K562 (cell line): ENCODE results near the gene PARP14. TPM values are rescaled to one million over a fixed set of nuclear protein-coding genes. Genes with fewer than 3 reads are reported as not detected.

ENCODE experiments used
- CBX2 ChIP-seq: fragments of 200-600 bp; sonication (generic); IDR thresholded peaks from one replicate; pipeline ENCODE4 v1.6.1; 2012; ENCODE audit warnings: mild to moderate bottlenecking, low read length, inconsistent platforms; ENCODE audit not compliant: insufficient read depth, poor library complexity, severe bottlenecking
- CXXC5 ChIP-seq: fragments of 250-450 bp; sonication (Bioruptor Pico); IDR thresholded peaks from 2 replicates; pipeline ENCODE4 v1.8.0; 2022; ENCODE audit warnings: inconsistent platforms, mild to moderate bottlenecking, moderate library complexity
- NELFE ChIP-seq: IDR thresholded peaks from 2 replicates; pipeline ENCODE4 v1.6.1; 2011; ENCODE audit warnings: mild to moderate bottlenecking; ENCODE audit not compliant: insufficient read depth, insufficient read length
- SOX6 ChIP-seq: fragments of 450-650 bp; IDR thresholded peaks from 2 replicates; pipeline ENCODE4 v1.6.1; 2014; ENCODE audit warnings: mild to moderate bottlenecking
- polyA plus RNA-seq, 8 experiments: library from polyadenylated mRNA; depleted of rRNA in 4 of 8; stranded (reverse) in 5 of 8; unstranded in 3 of 8; fragments of >200 nt; fragmentation: Nextera tagmentation in 2 of 8; fragmentation: Illumina TruSeq in 1 of 8; extraction: Ambion mirVana in 2 of 8; extraction: Trizol in 1 of 8; gene quantifications; 2 replicates each; pipeline versions ENCODE4 v1.2.1 to v1.2.3, GENCODE V29; 2011 to 2014; ENCODE audit warnings: inconsistent platforms in 1 of 8, missing spikeins in 1 of 8
- total RNA-seq, 7 experiments: library from RNA; depleted of rRNA in 6 of 7; stranded (reverse); fragments of >200 nt in 6 of 7; fragmentation: Illumina TruSeq in 2 of 7; extraction: Trizol in 2 of 7; gene quantifications; 2 replicates each; pipeline versions ENCODE4 v1.2.1 to v1.2.3, GENCODE V29; 2011 to 2021; ENCODE audit warnings: low replicate concordance in 1 of 7
- TF ChIP-seq, protein P1 (sequence below): fragments of 450-650 bp; IDR thresholded peaks from one replicate; pipeline ENCODE4 v1.6.1; 2018; ENCODE audit warnings: mild to moderate bottlenecking, moderate library complexity; ENCODE audit not compliant: partially characterized antibody
- TF ChIP-seq, protein P2 (sequence below): sonication (generic); formaldehyde crosslinking; IDR thresholded peaks from 2 replicates; pipeline ENCODE4 v1.8.0; 2022; ENCODE audit warnings: missing genetic modification reagents, mild to moderate bottlenecking, borderline replicate concordance
- TF ChIP-seq, protein P3 (sequence below): fragments of 250-450 bp; sonication (Bioruptor Pico); IDR thresholded peaks from 2 replicates; pipeline ENCODE4 v1.8.0; 2021; ENCODE audit warnings: moderate library complexity, mild to moderate bottlenecking, inconsistent platforms

PARP14 gene
- total and polyA plus RNA-seq, 9 of the 15 experiments (the other 6 are each of a cell fraction or from before 2014, with no cell fraction given), result 3.1 to 14.4 (median 9.0) TPM

DNA sequence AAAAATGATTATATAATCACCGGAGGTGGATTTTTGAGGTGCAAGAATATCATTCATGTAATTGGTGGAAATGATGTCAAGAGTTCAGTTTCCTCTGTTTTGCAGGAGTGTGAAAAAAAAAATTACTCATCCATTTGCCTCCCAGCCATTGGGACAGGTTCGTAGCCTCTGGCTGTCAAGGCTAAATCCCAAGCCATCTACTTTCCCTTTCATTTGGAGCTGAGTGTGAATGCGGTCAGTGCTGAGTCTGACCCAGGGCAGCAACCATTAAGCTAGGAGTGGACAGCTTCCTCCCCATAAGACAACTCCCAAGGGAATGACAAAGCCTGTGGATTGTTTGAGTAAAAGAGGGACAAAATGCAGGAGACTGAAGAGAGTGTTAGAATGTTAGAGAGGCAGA is 33.6 kb downstream of the PARP14 start (continued):
- TF ChIP-seq, protein P1, sequence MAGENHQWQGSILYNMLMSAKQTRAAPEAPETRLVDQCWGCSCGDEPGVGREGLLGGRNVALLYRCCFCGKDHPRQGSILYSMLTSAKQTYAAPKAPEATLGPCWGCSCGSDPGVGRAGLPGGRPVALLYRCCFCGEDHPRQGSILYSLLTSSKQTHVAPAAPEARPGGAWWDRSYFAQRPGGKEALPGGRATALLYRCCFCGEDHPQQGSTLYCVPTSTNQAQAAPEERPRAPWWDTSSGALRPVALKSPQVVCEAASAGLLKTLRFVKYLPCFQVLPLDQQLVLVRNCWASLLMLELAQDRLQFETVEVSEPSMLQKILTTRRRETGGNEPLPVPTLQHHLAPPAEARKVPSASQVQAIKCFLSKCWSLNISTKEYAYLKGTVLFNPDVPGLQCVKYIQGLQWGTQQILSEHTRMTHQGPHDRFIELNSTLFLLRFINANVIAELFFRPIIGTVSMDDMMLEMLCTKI, result no peak
- TF ChIP-seq CXXC5 (CRISPR knock-in tag) (no peak), SOX6 (no peak), NELFE (no peak), CBX2 (no peak)
- TF ChIP-seq, protein P2, sequence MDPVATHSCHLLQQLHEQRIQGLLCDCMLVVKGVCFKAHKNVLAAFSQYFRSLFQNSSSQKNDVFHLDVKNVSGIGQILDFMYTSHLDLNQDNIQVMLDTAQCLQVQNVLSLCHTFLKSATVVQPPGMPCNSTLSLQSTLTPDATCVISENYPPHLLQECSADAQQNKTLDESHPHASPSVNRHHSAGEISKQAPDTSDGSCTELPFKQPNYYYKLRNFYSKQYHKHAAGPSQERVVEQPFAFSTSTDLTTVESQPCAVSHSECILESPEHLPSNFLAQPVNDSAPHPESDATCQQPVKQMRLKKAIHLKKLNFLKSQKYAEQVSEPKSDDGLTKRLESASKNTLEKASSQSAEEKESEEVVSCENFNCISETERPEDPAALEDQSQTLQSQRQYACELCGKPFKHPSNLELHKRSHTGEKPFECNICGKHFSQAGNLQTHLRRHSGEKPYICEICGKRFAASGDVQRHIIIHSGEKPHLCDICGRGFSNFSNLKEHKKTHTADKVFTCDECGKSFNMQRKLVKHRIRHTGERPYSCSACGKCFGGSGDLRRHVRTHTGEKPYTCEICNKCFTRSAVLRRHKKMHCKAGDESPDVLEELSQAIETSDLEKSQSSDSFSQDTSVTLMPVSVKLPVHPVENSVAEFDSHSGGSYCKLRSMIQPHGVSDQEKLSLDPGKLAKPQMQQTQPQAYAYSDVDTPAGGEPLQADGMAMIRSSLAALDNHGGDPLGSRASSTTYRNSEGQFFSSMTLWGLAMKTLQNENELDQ (CRISPR knock-in tag), result no peak
- TF ChIP-seq, protein P3, sequence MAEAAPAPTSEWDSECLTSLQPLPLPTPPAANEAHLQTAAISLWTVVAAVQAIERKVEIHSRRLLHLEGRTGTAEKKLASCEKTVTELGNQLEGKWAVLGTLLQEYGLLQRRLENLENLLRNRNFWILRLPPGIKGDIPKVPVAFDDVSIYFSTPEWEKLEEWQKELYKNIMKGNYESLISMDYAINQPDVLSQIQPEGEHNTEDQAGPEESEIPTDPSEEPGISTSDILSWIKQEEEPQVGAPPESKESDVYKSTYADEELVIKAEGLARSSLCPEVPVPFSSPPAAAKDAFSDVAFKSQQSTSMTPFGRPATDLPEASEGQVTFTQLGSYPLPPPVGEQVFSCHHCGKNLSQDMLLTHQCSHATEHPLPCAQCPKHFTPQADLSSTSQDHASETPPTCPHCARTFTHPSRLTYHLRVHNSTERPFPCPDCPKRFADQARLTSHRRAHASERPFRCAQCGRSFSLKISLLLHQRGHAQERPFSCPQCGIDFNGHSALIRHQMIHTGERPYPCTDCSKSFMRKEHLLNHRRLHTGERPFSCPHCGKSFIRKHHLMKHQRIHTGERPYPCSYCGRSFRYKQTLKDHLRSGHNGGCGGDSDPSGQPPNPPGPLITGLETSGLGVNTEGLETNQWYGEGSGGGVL (CRISPR knock-in tag), result no peak
- TF ChIP-seq, all 486 proteins: peak for 0
